Endometrium (tissue), 2 donors: ENCODE results near the gene ADGRA1.
"Not testable (repeated sequence)": the region's sequence is repeated elsewhere in the genome, so short reads cannot be mapped to it uniquely, and the experiment has no call there.

Source experiments
- FAIRE-seq: peaks from 2 replicates; lab custom pipeline; 2012; peaks lifted over from hg19 to GRCh38; lab: Jason Lieb, UNC
- donor health status: control.
- donor health status: control.

The ADGRA1 gene

DNA sequence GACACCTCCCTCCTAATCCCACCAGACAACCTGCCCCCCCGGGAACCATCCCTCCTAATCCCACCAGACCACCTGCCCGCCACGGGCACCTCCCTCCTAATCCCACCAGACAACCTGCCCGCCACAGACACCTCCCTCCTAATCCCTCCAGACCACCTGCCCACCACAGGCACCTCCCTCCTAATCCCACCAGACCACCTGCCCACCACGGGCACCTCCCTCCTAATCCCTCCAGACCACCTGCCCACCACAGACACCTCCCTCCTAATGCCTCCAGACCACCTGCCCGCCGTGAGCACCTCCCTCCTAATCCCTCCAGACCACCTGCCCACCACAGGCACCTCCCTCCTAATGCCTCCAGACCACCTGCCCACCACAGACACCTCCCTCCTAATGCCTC, 23.9 kb downstream of the ADGRA1 start:
- not testable (repeated sequence) for FAIRE-seq

DNA sequence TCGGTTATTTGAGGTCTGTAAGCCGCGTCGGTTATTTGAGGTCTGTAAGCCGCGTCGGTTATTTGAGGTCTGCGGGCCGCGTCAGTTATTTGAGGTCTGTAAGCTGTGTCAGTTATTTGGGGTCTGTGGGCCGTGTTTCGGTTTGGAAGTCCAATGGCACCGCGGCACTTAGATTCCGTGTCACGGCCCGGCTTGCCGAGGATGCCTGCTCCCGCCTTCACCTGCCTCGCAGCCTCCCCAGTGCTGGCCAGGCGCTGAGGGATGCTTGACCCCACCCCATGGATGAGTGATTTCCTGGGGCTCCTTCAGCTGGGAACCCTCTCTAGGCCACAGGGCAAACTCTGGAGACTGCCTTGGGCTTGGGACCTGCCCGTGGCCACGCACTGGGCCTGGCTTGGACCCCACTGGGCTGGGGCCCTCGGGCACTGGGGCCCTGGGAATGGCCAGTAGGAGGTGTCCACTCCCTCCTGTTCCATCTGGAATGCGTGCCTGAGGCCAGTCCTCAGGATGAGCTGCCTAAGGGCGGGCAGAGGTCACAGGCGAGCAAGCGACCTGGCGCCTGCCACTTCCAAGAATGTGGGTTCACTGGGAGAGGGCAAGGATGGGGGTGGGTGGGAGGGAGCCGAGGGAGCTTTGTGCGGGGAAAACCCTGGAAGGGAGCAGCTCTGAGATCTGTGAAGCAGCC, 25.6 kb downstream of the ADGRA1 start:
- FAIRE-seq = no peak

DNA sequence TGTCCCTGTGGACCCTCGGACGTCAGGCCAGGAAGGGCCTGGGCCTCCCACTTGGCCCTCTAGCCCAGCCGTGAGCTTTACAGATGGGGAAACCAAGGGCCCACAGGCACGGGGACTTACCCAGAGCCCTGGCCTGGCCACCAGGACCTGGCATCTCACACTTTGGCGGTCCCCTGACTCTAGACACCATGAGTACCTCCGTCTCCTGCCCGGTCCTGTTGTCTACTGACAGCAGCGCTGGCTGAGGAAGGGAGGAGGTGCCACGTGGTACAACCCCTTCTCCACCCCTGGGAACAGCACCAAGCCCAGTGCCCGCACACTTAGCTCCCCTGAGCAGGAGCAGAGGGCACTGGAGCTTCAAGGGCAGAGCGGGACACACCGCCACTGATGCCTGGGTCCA, 26.1 kb downstream of the ADGRA1 start:
- no peak for FAIRE-seq

DNA sequence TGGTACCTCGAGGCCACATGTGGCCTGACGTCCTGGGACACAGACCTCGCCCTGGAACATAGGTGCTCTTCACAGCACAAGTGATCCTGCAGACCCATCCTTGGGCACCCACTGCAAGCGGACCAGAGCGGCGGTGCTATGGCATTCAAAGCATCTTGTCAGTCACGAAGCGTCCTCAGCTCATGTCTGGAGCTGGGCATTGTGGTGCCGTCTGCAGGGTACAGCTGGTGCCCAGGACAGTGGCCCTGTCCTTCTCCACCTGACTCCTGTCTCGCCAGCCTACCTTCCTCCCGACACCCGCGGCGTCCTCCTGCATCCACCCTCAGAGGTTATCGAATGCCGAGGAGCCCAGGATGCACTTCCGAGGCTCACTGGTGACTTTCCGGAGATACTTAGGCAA, 26.5 kb downstream of the ADGRA1 start:
- no peak for FAIRE-seq

DNA sequence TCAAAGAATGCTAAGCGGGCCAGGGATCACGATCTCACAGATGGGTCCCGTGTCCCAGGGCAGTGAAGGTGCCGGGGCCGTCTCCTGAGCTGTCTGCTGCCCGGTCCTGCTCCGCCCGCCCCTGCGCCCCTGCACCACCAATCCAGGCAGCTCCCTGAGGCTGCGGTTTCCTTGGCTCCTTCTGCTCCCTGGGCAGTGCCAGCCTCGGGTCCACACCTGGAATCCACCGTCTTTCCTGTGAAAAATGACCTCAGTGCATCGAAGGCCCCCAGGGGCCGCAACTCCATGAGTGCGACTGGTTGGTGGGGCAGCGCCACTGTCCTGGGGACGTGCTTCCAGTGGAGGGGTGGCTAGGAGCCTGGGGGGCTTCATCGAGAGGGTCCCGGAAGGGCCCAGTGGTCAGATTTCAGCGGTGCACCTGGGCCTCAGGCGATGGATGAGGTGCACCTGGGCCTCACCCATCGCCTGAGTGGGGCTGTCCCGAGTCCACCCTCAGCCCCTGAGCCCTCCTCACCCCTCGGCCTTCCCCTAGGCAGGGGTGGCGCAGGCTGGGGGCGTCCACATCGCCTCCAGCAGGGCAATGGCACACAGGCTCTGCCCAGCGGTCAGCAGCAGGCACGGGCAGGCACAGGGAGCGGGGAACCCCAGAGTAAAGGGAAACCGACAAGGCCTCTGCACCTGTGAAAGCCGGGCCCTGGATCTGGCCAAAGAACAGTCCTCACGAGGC, 27.2 kb downstream of the ADGRA1 start:
- FAIRE-seq = no peak

DNA sequence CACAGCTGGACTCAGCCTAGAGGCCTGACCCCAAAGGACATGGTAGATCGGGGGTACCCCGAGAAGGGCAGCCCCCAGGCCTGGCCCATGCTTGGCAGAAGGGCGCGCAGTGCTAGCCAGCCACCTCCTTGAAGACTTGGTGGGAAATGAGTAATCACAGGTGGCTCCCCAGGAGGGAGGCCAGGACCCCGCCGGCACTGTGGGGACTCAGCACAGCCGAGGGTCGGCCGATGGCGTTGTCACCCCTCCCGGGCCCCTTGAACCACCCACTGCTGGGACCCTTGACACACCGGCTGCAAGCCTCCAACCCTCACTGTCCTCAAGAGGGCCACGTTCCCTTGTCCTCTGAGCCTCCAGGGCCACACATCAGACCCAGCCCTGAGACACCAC, 27.7 kb downstream of the ADGRA1 start:
- no peak for FAIRE-seq

DNA sequence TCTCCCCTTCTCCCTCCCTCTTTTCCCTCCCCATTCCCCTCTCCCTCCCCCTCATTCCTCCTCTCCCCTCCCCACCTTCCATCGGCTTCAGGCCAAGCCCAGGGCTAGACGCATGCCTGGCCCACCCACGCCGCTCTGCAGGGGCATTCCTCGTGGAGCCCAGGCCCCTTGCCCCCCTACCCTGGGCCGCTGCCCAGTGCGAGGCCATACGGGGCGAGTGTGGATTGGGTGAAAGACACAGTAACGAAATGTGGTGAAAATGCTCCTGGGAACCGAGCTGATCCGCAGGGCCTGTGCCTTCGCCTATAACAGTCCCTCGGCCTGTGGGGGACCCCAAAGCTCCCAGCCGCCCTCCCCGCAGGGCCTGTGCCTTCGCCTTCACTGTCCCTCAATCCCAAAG, 28.3 kb downstream of the ADGRA1 start:
- no peak for FAIRE-seq

DNA sequence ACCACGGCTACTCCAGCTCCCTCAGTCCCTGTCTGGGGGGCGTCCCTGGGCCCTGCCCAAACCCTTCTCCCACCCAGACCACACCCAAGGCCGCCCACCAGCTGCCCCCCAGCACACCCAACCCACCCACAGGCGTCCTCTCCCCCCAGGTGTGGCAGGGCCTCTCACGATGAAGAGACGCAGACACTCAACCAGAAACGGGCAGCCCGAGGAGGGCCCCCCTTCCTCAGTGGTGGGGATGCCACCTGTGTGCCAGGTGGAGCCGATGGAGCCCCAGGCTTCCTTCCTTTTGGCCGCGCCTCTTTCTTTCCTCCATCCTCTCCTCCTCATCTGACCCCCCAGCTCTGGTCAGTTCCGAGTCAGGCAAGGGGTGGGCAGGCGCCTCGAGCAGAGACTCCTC, 28.7 kb downstream of the ADGRA1 start:
- FAIRE-seq = no peak

DNA sequence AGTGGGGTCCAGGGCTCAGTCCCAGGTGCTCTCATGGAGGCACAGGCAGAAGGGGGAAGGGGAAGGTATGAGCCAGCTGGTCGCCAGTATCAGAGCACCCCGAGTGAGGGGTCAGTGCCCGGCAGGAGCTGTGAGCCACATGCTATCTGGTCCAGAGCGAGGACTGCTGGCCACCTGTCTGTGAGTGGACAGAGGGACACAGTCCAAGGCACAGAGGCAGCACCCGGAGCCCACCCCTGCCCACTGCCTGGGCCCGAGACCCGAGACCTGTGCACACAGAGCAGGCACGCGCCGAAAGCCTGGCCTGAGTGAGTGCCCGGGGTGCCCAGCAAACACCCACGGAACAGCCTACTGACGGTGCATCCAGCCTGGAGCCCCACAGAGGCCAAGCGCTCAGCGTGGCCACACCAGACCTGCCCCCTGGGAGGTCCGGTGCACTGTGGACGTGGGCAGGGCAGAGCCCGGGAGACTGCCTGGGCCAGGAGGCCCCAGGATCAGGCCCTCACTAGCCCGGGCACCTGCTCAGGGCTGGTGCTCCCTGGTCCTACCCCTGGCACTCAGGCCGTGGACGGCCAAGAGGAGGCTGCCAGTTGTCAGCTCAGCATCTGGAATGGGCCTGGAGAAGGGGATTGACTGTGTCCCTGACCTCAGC, 29.4 kb downstream of the ADGRA1 start:
- no peak for FAIRE-seq

DNA sequence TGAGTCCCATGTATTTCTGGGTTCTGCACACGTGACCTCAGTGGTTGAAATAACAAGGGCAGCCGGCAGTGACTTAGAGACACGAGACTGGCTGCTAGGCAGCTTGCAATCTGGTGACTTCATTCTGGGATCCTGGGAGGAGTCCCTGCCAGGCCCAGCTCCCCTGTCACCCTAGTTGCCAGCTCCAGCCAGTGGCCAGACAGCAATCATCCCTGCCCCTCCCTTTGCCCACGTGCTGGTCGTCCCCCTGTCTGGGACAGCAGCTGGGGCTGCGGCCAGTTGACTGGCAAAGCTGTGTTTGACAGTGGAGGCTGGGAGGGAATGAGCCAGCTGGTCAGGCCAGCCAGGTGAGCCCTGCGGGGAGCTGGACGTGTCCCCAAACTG, 30.0 kb downstream of the ADGRA1 start:
- no peak for FAIRE-seq

DNA sequence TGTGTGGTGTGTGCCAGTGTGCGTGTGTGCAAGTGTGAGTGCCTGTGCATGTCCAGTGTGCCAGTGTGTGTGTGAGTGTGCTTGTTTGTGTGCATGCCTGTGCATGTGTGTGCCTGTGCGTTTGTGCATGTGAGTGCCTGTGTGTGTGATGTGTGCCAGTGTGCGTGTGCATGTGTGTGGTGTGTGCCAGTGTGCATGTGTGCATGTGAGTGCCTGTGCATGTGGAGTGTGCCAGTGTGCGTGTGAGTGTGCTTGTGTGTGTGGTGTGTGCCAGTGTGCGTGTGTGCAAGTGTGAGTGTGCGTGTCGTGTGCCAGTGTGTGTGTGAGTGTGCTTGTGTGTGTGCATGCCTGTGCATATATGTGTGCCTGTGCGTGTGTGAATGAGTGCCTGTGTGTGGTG, 33.8 kb downstream of the ADGRA1 start:
- no peak for FAIRE-seq

DNA sequence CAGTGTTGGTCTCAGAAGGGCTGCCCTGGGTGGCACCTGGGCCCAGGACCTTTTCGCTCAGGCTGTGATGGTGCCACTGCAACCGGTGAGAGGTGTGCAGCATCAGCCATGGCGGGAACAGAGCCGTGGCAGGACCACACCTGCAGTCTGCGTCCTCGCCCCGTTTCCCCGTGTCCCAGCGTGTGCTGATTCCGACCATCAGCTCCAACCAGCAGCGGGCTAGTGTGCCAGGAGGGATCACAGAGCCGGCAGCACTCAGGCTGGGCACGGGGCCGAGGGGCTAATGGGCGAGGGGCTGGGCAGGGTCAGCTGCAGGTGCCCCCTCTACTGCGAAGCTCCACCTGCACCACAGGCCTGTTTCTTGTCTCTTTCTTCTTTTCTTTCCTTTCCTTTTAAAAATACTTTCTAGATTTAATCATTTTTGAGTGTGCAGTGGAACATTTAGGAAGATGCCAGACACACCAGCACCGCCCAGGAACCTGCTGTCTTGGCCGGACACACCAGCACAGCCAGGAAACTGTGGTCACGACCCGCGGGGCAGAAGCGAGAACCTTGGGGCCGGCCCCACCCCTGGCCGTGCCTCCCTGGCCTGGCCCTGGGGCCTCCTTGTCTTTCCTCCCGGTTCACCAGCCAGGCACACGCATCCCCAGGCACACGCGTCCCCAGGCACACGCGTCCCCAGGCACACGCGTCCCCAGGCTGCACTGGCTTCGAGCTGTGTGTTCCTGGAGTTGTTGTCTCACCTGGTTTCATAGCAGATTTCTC, 34.6 kb downstream of the ADGRA1 start:
- no peak for FAIRE-seq

DNA sequence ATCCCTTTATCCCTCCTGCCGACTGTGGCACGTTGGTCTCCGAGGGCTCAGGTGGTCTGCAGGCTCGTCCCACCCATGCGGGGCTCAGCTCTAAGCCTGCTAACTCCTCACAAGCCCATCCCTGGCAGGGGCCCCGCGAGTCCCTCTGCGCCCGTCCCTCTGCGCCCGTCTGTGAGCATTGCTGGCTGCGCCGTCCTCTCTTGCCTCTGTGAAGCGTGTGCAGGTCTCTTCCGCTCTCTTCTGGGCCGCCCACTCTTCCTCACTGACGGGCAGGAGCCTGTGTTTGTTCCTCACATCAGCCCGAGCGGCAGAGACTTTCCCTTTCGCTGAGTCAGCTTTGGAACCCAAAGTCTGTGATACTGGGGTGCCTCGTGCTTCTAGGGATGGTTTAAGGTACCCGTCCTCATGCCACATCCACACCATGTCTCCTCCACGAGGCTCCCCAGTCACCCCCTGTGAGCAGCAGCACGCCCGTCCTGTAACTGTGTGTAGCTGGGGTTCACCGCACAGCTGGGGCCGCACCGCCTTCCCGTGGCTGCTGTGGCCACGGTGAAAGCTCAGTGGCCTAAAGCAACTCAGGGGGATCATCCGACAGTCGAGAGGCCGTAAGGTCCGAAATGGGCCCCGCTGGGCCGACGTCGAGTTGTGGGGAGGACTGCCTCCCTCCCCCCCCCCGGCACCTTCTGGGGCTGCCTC, 35.5 kb downstream of the ADGRA1 start:
- FAIRE-seq = no peak

DNA sequence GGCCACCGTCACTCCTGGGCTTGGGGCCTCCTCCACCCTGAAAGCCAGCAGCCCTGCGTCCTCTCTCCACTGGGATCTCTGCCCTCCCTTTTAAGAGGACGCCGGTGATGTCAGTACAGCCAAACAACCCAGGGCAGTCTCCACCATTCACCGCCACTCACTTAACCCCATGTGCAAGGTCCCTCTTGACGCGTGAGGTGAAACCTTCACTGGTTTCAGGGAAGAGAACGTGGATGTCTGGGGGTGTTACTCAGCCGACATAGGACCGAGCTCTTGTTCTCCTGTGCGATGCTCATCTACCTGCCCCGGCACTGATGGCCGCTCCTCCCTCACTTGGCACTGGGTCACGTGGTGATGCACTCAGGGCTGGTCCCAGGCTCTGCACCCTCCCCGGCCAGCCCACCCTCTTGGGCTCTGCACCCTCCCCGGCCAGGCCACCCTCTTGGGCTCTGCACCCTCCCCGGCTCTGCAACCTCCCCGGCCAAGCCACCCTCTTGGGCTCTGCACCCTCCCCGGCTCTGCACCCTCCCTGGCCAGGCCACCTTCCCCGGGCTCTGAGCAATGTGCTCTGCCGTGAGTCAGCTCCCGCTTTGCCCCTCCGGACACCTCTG, 36.1 kb downstream of the ADGRA1 start:
- FAIRE-seq = no peak

DNA sequence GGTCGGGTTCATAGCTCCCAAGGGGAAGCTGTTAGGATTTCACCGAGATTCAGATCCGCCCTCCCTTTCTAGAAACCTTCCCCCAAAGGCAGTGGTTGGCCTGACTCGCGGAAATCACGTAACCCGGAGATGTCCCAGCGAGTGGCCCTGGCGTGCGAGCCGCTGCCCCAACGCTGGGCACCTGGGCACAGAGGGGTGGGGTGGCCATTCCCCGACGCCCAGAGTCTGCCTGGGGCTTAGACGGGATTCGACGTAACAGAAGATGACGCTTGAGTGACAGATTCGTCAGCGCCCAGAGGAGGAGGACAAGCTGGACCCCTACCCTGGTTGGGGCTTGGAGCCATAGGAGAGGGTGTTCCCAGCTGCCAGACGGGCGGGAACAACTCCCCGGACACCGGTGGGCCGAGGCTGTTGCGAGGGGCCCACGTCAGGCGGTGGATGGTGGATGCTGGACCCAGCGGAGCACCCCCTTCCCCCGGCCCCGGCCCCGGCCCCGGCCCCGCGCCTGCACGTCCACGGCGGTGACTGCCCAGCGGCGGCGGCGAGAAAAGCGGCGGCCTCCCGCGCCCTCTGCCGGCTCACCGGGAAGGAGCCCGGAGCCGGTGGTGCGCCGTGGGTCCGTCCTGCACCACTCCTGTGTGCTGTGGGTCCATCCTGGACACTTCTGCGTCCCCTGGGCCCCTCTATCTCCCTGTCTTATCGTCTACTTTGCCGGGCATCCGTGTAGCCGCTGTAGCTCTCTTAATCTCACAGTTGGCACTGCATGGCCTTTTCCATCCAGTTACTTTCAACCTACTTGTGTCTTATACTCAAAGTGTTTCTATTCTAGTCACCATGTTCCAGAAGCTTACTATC, 36.9 kb downstream of the ADGRA1 start:
- no peak for FAIRE-seq

DNA sequence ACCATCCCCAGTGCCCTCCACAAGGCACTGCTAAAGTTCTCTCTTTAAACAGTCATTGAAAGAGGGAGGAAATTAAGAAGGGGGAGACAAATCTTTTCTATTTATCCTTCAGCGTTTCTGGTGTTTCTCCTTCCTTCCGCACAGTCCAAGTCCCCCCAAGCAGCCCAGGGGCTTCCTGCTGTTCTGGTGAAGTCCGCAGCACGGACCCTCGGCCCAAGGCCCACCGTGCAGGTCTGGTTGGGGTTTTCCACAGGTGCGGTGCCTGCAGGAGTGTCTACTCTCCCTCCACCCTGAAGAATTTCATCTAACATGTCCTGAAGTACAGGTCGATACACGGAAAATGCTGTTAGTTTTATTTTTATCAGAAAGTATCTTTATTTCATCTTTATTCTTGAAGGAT, 38.2 kb downstream of the ADGRA1 start:
- no peak for FAIRE-seq

DNA sequence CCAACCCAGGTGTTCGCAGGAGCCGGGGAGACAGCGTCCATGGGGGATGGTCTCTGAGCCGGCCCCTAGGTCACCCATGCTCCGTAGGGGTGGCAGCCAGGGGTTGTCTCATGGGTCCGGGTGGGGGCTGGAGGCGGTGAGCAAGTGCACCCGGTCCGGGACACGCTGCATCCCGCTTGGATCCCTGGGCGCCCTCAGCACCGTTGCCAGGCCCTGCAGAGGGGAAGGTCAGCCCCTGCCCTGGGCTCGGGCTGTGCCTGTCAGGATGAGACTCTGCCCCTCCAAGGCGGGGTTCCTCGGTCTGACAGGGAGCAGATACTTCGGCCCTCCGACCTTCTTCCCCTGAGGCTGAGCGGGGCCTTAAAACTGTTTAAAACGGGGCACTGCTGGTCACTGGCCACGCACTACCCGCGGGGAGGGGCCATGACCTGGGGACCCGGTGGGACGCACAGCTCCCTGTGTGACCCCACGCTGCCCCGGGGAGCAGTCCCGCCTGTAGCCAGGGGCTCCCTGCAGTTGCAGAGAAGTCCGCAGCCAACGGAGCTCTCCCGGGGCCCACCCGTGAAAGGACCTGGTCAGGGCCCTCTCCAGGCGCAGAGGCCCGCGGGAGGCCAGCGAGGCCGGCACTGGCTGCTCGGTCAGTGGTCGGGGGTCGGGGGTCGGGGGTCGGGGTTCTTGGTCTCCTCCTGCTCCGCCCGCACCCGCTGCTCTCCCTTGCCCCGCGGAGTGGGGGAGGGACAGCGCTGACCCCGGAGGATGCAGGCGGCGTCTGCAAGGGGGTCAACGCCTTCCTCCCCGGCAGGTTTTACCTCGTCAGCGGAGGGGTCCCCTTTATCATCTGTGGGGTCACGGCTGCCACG, 38.9 kb downstream of the ADGRA1 start:
- FAIRE-seq = no peak

DNA sequence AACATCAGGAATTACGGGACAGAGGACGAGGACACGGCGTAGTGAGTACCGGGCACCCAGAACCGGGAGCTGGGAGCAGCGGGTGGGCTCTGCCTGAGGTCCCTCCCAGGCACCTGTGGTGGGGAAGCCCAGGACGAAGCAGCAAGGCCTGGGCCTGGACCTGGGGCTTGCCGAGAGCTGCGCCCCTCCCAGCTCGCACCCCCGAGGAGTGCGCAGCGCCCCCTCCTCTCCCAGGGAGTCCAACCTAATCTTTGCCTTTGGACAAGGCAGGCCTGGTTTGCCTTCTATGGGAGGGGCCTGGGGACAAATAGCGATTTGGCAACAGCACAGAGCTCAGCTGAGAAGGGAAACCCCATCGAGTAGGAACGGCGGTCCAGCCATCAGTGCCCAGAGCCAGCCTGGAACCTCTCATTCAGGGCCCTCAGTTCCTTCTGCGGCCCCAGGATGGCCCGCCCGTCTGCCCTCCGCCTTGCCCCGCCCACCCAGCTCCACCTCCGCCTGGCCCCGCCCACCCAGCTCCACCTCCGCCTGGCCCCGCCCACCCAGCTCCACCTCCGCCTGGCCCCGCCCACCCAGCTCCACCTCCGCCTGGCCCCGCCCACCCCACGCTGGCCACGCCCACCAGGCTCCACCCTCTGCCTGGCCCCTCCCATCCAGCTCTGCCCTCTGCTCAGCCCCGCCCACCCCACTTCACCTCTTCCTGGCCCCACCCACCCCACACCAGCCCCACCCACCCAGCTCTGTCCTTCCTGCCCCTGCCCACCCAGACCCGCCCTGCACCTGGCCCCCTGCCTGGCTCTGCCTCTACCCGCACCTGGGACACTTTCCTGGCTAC, 39.8 kb downstream of the ADGRA1 start:
- FAIRE-seq = no peak
